ENCODE measurements around the gene OGG1.

OGG1 gene

GRCh38 chr3:9787714-9788113 lies 38.0 kb downstream of the OGG1 start:
- DNase-seq, result no peak

- DNase-seq, result no peak
Observed at GRCh38 chr3:9791127-9791526, 41.4 kb downstream of the OGG1 start.

- no peak for DNase-seq
Observed at GRCh38 chr3:9791790-9792404, 42.1 kb downstream of the OGG1 start.

GRCh38 chr3:9792405-9793160 lies 42.8 kb downstream of the OGG1 start, which contains the start of the genes ARPC4 and TADA3:
Gene ARPC4 (plus strand): TSS chr3:9793082. CDS start chr3:9793122, 40 bp downstream.
Gene TADA3 (minus strand): TSS chr3:9792473. CDS start chr3:9791466, 1,007 bp downstream.
- peak; percentile 83 for DNase-seq

- DNase-seq, result no peak
Observed at GRCh38 chr3:9793161-9793781, 43.5 kb downstream of the OGG1 start.

- DNase-seq, result no peak
Observed at GRCh38 chr3:9794400-9794799, 44.6 kb downstream of the OGG1 start.

GRCh38 chr3:9795207-9795606 lies 45.5 kb downstream of the OGG1 start:
- no peak for DNase-seq

GRCh38 chr3:9797196-9797945 lies 47.6 kb downstream of the OGG1 start:
- no peak for DNase-seq

GRCh38 chr3:9800529-9800928 lies 50.8 kb downstream of the OGG1 start:
- no peak for DNase-seq

- no peak for DNase-seq
Observed at GRCh38 chr3:9803494-9803893, 53.7 kb downstream of the OGG1 start.

GRCh38 chr3:9804996-9805395 lies 55.2 kb downstream of the OGG1 start:
- no peak for DNase-seq

- DNase-seq, result no peak
Observed at GRCh38 chr3:9806137-9806536, 56.4 kb downstream of the OGG1 start.
